GM19328 (cell line): ENCODE results near the gene PIP4K2A.

Source experiments
- ATAC-seq: cut with Tn5 transposase; IDR thresholded peaks from one replicate; pipeline ENCODE4 v1.9.1; 2021; ENCODE audit warnings: mild to moderate bottlenecking, moderate library complexity; ENCODE audit not compliant: unreplicated experiment

The PIP4K2A gene

DNA sequence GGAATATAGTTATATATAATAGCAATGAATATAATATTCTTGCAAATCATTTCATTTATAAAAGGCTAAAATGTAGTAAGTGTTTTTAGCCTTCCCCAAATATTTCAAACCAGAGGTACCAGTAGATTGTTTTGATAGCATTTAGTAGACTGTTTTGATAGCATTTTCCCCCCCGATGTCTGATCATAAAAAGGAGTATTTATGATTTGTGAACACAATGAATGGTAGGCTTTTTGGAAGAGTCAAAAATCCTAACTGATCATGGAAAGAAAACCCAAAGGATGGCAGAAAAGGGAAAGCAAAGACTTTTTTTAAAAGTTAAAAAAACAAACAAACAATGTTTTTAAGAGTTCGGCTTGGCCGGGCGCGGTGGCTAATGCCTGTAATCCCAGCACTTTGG lies 152.5 kb downstream of the PIP4K2A start:
- no peak for ATAC-seq

DNA sequence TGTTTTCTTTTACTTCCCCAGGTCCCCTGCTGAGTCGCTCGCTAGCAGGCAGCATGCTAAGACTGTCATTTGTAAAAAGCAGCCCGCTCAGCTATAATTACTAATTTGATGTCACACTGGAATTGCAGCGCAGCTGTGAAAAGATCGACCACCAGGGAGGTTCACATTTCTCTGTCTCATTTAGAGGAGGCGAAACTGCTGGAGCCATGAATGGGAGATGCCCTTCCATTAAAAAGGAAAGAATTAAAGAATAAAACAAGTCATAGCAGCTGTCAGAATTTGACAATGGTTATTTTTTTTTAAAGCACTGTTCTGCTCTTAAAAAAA lies 153.5 kb downstream of the PIP4K2A start:
- no peak for ATAC-seq

DNA sequence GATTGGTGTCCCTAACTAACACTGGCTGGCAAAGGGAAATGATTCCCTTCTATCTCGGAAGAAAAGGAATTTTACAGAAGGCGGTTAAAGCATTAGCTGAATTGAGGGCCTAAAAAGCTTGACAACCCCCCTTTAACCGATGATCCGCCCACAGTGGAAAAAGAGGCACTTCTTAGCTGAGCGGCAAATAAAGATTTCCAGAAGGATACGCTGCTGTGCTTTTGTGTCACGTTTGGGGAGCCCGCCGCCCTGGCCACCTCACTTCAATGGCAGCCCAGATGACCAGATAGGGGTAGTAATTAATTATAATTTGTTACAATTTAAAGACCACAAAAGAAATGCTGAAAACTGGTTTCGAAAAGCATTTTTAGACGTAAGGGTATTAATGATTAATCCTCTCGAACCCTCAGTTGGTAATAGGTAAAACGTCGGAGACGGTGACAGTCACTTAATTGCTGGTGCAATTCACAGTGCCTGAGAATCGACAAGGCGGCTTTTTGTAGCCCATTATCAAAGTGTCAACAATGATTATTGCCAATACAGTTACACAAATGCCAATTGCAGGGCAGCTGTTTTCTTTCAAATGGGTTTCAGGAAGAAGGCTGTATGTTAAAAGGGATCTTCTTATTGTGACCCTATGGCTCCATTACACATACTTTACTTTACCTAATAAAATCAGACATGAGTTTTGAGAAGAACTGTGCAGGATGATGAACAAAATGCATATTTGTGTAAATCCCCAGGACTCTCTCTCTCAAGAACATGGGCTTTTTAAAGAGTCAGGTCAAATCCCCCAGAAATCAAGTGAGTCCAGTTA lies 154.1 kb downstream of the PIP4K2A start:
- ATAC-seq = no peak

DNA sequence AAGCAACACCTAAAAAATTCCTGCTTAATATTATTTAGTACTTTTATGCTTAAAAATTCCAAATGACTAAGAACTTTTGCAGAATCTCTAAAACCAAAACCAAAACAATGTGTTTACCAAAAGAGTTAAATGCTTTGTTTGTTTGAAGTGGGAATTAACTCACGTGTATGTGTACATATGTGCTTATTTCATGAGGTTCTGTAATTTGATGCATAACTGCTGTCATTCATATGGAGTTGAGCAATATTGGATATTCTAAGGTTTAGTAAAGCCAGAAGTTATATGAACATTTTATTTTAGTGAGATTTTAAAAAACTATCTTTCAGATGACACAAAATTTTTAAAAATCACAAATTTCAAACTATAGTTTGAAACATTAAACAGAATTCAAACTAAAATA lies 157.1 kb downstream of the PIP4K2A start:
- no peak for ATAC-seq

DNA sequence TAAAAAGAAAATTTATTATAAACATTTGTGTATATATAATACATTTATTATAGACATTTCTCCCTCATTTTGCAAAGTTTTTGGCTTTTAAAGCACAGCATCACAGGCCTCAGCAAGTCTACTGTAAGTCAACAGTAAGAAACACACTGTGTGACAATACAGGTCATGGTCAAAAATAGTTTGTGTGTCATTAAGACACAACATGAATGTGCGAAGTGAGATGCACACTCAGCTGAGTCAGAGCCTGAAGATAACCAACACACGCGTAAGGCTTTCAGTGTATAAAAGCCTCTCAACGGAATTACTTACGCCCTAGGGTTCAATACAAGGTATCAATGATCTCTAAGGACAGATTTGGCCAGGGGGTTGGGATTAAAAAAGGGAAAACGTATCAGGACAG lies 157.6 kb downstream of the PIP4K2A start:
- ATAC-seq = no peak

DNA sequence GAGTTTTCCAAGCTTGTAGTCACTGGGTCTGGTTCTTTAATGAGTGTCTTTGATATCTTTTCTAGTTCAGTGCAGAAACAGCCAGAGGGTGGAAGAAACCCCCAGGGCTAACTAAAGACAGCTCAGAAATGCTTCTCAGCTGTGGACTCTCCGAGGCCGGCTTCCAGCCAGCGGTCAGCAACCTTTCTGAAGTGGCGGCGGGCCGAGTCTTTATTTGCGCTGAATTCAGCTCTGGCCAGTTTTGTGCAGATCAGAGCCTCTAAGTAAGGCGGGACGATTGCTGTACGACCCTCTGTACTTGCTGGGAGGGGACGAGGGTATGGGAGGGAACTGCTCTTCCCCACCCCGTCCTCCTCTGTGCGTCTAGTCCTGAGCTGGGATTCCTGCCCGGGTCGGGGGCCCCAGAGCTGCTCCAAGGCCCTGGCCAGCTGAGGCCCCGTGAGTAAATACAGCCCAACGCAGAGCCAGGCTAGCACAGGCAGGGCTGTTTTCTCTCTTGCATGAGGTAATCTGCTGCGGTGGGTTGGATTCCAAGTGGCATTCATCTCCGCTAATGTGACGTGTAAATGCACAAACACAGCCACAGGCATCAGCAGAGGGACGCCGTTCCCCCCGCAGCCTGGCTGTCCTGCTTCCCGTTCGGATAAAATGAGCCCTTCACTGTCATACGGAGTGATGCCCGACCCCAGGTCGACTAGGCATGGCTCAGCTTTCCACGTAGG lies 159.8 kb downstream of the PIP4K2A start:
- ATAC-seq = no peak

DNA sequence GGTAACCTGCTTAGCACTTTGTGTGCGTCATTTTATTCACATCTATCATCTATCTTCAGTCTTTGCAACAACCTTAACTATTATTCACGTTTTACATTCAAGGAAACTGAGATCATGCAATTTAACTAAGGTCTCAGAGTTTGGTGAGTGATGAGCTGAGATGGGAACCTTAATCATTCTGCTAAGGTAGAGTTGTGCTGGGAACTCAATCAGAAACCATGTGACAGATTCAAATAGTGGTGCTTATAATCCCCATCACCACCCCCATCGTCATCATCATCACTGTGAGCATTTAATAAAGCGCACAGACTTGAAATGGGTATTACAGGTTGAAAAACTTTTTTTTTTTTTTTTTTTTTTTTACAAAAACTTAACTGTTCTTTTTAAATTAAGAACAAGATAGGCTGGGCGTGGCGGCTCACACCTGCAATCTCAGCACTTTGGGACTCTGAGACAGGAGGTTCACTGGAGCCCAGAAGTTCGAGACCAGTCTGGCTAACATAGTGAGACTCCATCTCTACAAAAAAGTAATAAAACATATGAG lies 160.9 kb downstream of the PIP4K2A start:
- ATAC-seq = no peak

DNA sequence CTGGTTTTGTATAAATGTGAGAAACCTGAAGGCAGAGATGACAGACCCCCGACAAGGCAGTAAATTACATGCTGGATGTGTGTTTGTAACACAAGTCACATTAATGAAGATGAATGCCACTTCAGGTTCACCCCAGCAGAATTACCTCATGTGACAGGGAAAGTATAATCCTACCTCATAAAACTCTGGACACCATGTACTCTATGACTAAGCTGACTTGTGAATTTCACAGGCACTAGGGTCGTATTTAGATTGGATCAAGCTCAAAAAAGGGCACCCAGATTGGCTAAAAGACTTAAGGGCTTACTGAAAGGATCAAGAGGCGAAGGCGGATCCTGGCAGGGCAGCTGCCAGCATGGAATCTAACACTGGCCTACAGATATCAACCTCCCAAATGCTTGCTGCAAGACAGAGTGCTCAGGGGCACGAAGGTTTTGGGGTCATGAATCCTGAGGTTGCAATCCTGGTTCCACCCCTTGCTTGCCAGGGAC lies 161.4 kb downstream of the PIP4K2A start:
- ATAC-seq = no peak

DNA sequence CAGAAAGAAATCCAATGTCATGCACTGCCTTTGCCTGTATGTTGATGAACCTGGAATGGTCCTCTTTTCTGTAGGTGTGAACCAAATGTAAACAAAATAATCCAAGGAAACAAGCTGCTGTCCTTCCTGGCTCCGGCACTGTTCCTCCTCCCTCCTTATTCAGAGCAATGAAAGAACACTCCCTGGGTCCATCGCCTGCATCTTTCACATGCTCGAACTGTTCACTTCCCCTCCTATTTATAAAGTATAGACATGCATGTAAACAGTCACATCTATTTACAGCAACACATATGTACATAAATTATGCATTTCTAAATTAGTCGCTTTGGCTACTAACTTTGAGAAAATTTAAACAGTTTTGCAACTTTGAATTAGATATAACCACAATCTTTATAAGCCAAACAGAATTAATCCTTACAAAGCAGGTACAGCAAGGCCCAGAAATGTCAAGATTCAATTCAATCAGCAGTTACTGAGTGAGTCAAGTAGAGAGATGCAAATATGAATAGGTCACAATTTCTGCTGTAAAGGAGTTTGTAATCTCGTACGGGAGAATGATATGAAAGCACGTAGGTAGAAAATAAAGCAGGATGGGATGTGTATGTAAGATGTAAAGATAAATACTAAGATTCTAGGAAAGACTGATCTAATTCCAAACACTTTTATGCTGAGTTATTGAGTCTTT lies 162.6 kb downstream of the PIP4K2A start:
- no peak for ATAC-seq

DNA sequence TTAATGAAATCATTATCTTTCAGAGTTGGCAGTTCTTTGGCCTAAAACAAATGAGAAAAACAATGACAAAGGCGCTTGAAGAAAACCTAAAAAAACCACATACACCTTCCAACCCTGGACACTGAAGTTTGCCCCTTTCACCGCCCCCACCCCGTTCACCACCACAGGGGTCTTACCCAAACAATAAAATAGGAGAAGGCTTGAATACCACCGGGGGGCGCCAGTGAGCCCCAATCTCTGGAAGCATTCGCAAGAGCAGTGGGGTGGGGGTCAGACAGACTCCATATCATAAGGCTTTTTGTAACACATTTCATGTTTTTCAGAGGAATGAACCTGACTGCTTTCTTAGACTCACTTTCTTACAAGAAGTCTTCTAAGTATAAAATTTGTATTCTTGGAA lies 163.6 kb downstream of the PIP4K2A start:
- ATAC-seq = no peak

DNA sequence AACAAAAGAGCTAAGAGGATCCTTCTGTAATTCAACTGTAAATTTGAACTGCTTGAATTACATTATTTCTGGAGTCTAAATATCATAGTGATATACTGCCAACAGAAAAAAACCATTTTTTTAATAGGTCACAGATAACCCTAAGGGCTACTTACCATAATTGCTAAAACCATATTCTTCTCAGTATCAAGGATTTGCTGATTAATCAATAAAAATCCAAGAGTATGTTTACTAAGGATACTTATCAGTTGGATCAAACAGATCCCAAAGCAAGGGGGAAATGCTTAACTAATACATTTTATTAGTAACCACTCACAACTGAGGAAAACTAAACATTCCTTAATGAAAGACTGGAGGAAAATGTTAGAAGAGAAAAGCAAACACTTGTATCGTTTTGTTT lies 166.0 kb downstream of the PIP4K2A start:
- ATAC-seq = no peak

DNA sequence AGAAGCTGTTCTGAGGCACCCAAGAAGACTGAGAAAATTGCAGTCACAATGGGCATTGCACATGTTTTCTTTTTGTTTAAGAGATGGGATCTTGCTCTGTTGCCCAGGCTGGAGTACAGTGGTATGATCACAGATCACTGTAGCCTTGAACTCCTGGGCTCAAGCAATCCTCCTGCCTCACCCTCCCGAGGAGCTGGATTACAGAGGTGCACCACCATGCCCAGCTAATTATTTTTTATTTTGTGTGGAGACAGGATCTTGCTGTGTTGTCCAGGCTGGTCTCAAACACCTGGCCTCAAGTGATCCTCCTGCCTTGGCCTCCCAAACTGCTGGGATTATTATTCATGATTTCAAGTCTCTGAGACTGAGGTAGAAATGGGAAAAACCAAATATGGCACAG lies 168.7 kb downstream of the PIP4K2A start:
- no peak for ATAC-seq

DNA sequence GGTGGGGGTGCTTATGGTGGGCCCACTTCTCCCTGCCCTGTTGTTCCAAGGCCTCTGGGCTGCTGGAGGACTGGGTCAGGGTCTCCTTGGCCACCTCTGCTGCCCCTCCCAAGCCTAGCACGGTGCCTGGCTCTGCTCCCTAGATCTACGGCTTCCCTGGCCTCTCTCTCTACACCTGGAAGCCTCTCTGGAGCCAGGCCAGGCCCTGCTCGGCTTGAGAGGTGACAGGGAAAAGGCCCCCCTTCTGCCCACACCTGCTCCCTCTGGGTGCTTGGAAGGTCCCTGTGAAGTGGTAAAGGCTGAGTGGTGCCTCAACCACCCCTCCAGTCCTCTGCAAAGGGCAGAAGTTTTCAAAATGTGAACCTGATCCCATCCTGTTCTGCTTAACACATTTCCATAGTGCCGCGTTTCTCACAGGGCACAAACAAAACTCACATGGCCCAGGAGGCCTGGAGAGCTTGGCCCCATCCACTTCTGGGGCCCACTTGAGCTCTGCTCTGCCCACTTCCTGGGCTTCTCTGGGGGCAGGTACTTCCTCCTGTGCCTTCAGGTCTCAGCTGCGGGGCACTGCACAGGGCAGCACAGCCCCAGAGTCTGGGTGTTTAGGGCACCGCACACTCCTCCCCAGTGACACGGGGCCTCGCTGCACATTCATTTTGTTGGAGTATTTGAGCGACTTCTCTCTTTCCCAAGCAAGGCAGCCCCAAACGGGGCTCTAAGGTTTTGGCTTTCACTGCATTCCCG lies 169.9 kb downstream of the PIP4K2A start:
- ATAC-seq = no peak

DNA sequence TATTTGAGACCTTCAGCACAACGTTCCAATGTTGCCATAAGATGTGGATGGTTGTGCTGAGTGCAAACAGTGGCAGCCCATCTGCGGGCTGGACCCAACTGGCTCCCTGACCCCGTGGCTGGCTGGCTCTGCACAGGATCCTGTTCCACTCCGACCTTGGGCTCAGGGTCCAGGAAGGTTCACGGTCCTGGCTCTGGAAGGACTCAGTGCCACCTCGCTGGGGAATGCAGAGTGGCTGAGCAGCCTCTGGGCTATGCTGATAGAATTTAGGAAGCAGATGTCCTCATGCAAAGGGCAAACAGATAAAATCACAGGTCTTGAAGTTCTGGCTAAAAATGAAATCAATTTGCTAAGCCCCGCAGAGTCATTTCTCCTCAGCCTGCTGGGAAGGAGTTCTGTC lies 171.6 kb downstream of the PIP4K2A start:
- ATAC-seq = no peak

DNA sequence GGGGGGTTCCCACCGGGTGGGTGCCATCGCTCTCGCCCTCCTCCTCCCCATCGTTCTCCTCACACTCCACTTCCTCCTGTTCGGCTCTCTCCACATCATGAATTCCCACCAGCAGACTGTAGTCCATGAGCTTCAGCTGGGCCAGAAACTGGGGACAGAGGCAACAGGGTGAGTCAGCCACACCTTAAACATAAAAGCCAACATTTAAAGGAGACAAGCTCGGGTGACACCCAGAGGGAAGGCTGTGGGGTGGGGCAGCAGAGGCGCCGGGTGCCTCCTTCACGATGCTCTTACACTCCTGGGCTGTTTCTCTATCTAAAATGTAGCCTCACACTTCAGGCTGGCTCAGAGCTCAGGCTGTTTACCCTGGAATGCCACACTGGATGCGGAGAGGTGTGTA lies 172.5 kb downstream of the PIP4K2A start:
- no peak for ATAC-seq

DNA sequence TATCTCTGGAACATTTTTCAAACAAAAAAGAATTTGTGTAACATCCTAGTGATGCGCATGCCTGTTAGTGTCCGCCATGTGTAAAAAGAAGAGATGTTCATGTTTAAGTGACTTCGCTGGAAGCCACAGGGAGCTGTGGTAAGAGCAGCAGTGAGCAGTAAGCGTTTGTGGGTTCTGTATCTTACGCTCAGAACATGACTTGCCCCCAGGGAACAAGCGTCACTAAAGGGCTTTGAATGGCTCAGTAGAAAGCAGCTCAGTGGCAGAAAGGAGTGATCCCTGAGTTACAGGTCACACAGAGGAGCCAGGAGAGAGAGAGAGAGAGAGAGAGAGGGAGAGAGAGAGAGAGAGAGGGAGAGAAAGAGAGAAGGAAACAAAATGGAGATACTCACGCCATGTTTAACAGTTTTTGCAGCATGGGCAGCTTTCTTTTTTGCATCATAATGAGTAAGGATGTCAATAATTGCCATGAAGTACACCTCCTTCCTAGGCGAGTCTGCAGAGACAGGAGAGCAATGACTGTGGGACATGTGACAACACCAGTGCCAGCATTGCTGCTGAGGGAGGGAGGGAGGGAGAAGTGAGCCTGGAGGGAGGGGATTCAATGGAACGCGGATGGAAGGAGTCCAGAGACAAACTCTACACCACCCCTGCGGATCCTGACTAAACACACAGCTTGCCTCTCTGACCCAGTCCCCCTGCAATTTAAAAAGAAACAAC lies 174.6 kb downstream of the PIP4K2A start:
- ATAC-seq = no peak

DNA sequence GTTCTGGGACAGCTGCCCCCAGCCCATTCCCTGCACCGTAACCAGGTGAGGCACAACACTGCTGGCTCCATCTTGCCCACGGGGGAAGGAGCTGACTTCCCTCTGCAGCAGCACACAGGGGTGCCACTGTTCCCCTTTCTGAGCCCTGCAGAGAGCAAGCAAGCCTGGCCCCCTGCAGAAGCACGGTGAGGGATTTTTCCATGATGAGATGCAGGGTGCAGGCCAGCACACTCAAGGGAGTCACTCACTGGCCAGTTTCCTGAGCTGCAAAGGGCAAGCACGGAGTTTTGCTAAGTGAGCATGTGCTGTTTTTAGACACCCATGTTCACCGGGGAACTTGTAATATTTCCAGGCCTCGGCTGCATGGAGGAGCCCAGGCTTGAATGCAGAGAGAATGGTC lies 176.6 kb downstream of the PIP4K2A start:
- no peak for ATAC-seq

DNA sequence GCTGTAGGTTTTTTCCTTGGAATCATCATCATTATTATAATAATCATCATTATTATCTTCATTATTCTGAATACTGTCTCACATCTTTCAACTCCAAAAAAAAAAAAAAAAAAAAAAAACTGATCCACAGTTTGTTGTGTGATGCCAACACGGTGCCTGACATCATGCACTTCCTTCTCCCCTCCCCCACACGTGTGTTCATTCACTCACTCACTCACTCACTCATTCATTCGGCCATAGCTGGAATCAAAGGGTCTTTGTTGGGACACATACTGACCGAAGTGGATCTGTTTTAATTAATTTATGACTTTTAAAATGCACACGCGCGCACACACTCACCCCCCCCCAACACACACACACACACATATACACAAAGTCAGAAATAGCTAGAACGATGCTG lies 177.8 kb downstream of the PIP4K2A start:
- ATAC-seq = no peak

DNA sequence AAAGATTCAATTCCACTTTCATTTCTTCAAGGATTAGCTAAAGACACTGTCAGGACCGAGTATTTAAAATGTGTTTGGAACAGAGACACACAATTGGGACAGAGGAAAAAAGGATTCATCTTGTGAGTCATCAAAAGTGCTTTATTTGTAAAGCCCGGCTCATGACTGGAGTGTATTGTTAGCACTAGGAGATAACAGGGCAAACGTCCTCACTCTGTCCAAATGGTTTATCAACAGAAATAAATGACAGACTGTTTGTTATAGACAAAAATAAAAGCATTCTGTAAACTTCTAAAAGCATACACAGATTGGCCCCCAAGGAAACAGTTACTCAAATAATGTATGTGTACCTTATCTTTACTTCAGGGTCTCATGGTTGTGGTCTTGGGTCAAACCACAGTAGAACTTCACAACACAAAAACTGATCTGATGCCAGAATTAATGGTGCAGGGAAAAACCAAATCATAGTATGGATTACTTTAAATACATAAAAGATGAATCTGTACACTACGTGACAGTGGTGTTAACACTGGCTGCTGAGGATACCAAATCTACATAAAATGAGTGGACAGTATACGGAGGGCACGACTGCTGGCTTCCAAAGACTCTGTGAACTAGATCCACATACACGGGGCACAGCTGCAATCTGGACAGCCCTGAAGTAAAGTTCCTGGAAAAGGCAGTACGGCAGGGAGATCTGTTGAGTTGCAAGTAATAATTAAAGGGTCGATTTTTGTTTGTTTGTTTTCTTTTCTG lies 179.4 kb downstream of the PIP4K2A start:
- no peak for ATAC-seq

DNA sequence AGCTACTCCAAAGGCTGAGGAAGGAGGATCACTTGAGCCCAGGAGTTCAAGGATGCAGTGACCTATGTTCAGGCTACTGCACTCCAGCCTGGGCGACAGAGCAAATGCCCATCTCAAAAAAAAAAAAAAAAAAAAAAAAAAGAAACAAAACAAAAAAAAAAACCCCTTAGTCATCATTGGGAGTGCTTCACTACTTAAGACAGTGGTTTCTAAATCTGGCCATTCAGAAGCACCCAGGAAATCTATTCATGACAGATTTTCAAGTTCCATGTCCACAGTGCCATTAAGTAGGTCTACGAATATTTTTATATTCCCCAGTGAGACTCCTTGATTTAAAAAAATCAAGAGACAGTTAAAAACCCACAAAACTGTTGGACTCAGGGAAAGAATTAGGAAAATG lies 182.9 kb downstream of the PIP4K2A start:
- no peak for ATAC-seq
